WTC11 (cell line): ENCODE data around the gene CACNA1D.

Experiments used
- ARID4B ChIP-seq: sonication (generic); formaldehyde crosslinking; IDR thresholded peaks from 2 replicates; pipeline ENCODE4 v1.8.0; 2023; ENCODE audit warnings: missing genetic modification reagents, mild to moderate bottlenecking, borderline replicate concordance
- ATF1 ChIP-seq: sonication (generic); formaldehyde crosslinking; IDR thresholded peaks from 2 replicates; pipeline ENCODE4 v1.8.1; 2023; ENCODE audit warnings: mild to moderate bottlenecking, moderate library complexity, missing genetic modification reagents
- CTCF ChIP-seq: fragments of 200-600 bp; IDR thresholded peaks from 2 replicates; pipeline ENCODE4 v1.8.0; 2022; ENCODE audit warnings: antibody characterized with exemption
- IRF1 ChIP-seq: sonication (generic); formaldehyde crosslinking; IDR thresholded peaks from 2 replicates; pipeline ENCODE4 v1.8.0; 2023; ENCODE audit warnings: missing genetic modification reagents
- RELA ChIP-seq: sonication (generic); formaldehyde crosslinking; IDR thresholded peaks from 2 replicates; pipeline ENCODE4 v1.8.1; 2022; ENCODE audit warnings: missing genetic modification reagents, mild to moderate bottlenecking, borderline replicate concordance
- USF2 ChIP-seq: sonication (generic); formaldehyde crosslinking; IDR thresholded peaks from 2 replicates; pipeline ENCODE4 v1.8.1; 2023; ENCODE audit warnings: mild to moderate bottlenecking, missing genetic modification reagents, moderate library complexity
- ZMAT4 ChIP-seq: fragments of 250-450 bp; sonication (Bioruptor Pico); IDR thresholded peaks from 2 replicates; pipeline ENCODE4 v1.9.0; 2021; ENCODE audit warnings: mild to moderate bottlenecking

GRCh38 chr3:53495520-53496391 lies 1.3 kb downstream of the CACNA1D start:
- TF ChIP-seq ATF1 (CRISPR knock-in tag), result no peak
- no peak for TF ChIP-seq CTCF
- TF ChIP-seq ZMAT4 (CRISPR knock-in tag), result no peak
- no peak for TF ChIP-seq USF2 (CRISPR knock-in tag)
- TF ChIP-seq IRF1, result no peak
- TF ChIP-seq ARID4B (CRISPR knock-in tag), result no peak
- TF ChIP-seq RELA (CRISPR knock-in tag), result no peak
